Ishikawa (cell line): Measurements from ENCODE around the gene MAP7.

Experiments
- CEBPB ChIP-seq: IDR thresholded peaks from 2 replicates; pipeline ENCODE4 v1.6.1; 2012
- CREB1 ChIP-seq: IDR thresholded peaks from 2 replicates; pipeline ENCODE4 v1.6.1; 2012; ENCODE audit warnings: low read depth
- EGR1 ChIP-seq: IDR thresholded peaks from 2 replicates; pipeline ENCODE4 v1.6.1; 2012
- EP300 ChIP-seq: IDR thresholded peaks from 2 replicates; pipeline ENCODE4 v1.6.1; 2012; ENCODE audit warnings: borderline replicate concordance
- FOXM1 ChIP-seq: IDR thresholded peaks from 2 replicates; pipeline ENCODE4 v1.6.1; 2012; ENCODE audit warnings: low read depth, borderline replicate concordance
- MAX ChIP-seq: IDR thresholded peaks from 2 replicates; pipeline ENCODE4 v1.6.1; 2012
- NFIC ChIP-seq: IDR thresholded peaks from 2 replicates; pipeline ENCODE4 v1.6.1; 2012
- RAD21 ChIP-seq: IDR thresholded peaks from 2 replicates; pipeline ENCODE4 v1.6.1; 2012; ENCODE audit warnings: low read depth
- TAF1 ChIP-seq: IDR thresholded peaks from 2 replicates; pipeline ENCODE4 v1.6.1; 2012; ENCODE audit warnings: low read depth, mild to moderate bottlenecking
- TCF12 ChIP-seq: IDR thresholded peaks from 2 replicates; pipeline ENCODE4 v1.6.1; 2012; ENCODE audit warnings: low read depth
- TEAD4 ChIP-seq: IDR thresholded peaks from 2 replicates; pipeline ENCODE4 v1.6.1; 2012
- YY1 ChIP-seq: IDR thresholded peaks from 2 replicates; pipeline ENCODE4 v1.6.1; 2012; ENCODE audit warnings: low read depth
- ZBTB7A ChIP-seq: IDR thresholded peaks from 2 replicates; pipeline ENCODE4 v1.6.1; 2012; ENCODE audit warnings: low read depth
- TF ChIP-seq, protein P1 (sequence below): IDR thresholded peaks from 2 replicates; pipeline ENCODE4 v1.6.1; 2012
- TF ChIP-seq, protein P2 (sequence below): IDR thresholded peaks from 2 replicates; pipeline ENCODE4 v1.6.1; 2012; ENCODE audit warnings: low read depth, mild to moderate bottlenecking

MAP7 gene

DNA sequence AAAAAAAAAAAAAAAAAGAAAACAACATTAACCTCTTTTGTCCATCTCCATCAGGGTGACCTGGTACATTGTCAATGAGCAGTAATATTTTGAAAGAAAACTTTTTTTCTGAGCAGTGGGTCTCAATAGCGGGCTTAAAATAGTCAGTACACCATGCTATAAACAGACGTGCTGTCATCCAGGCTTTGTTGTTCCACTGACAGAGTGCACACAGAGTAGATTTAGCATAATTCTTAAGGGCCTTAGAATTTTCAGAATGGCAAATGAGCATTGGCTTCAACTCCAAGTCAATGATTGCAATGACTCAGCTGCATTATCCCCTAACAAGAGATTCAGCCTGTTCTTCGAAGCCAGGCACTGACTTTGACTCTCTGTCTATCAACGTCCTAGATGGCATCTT lies 35.6 kb downstream of the MAP7 start:
- TF ChIP-seq, protein P1, sequence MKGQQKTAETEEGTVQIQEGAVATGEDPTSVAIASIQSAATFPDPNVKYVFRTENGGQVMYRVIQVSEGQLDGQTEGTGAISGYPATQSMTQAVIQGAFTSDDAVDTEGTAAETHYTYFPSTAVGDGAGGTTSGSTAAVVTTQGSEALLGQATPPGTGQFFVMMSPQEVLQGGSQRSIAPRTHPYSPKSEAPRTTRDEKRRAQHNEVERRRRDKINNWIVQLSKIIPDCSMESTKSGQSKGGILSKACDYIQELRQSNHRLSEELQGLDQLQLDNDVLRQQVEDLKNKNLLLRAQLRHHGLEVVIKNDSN: no peak
- TF ChIP-seq, protein P2, sequence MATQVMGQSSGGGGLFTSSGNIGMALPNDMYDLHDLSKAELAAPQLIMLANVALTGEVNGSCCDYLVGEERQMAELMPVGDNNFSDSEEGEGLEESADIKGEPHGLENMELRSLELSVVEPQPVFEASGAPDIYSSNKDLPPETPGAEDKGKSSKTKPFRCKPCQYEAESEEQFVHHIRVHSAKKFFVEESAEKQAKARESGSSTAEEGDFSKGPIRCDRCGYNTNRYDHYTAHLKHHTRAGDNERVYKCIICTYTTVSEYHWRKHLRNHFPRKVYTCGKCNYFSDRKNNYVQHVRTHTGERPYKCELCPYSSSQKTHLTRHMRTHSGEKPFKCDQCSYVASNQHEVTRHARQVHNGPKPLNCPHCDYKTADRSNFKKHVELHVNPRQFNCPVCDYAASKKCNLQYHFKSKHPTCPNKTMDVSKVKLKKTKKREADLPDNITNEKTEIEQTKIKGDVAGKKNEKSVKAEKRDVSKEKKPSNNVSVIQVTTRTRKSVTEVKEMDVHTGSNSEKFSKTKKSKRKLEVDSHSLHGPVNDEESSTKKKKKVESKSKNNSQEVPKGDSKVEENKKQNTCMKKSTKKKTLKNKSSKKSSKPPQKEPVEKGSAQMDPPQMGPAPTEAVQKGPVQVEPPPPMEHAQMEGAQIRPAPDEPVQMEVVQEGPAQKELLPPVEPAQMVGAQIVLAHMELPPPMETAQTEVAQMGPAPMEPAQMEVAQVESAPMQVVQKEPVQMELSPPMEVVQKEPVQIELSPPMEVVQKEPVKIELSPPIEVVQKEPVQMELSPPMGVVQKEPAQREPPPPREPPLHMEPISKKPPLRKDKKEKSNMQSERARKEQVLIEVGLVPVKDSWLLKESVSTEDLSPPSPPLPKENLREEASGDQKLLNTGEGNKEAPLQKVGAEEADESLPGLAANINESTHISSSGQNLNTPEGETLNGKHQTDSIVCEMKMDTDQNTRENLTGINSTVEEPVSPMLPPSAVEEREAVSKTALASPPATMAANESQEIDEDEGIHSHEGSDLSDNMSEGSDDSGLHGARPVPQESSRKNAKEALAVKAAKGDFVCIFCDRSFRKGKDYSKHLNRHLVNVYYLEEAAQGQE: no peak
- TF ChIP-seq TCF12: no peak
- no peak for TF ChIP-seq MAX
- TF ChIP-seq TAF1: no peak
- TF ChIP-seq YY1: no peak
- TF ChIP-seq ZBTB7A: no peak
- no peak for TF ChIP-seq CREB1
- TF ChIP-seq EP300: no peak
- no peak for TF ChIP-seq TEAD4
- TF ChIP-seq RAD21: no peak
- TF ChIP-seq FOXM1: no peak
- TF ChIP-seq EGR1: no peak
- TF ChIP-seq CEBPB: no peak
- no peak for TF ChIP-seq NFIC

DNA sequence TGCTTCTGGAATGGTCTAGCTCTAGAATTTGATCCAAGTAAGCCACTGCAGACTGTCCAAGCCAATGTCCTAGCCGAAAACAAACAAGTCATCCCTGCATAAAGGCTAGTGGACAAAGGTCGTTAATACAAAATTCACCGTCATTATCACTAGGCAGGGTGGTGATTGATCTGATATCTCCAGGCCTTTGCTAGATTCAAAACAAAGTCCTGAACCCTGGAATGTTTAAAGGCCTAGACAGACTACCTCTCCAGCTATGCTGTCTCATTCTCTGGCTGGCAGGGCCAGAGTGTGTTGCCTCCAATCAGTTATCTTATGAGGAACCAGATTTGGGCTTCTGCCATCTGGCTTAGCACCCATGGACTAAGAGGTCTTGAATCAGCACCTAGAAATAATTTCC lies 38.3 kb downstream of the MAP7 start:
- TF ChIP-seq TEAD4 (no peak), TCF12 (no peak), NFIC (no peak), FOXM1 (no peak), RAD21 (no peak), YY1 (no peak), TAF1 (no peak), EGR1 (no peak)
- TF ChIP-seq, protein P2: no peak

- TF ChIP-seq TAF1: no peak
- no peak for TF ChIP-seq CEBPB
- TF ChIP-seq FOXM1: no peak
- no peak for TF ChIP-seq EP300
- TF ChIP-seq, protein P2: no peak
- TF ChIP-seq TEAD4: no peak
These were observed 38.8 kb downstream of the MAP7 start for GRCh38 chr6:136511397-136511796.

- TF ChIP-seq NFIC (no peak), ZBTB7A (no peak), CREB1 (no peak), YY1 (no peak), MAX (no peak), TCF12 (no peak)
- TF ChIP-seq, protein P2: no peak
These were observed 39.4 kb downstream of the MAP7 start for GRCh38 chr6:136510782-136511181.
